Activated CD8-positive, alpha-beta T cell treated with anti-CD3 and anti-CD28 coated beads for 36 hours (primary cell): ENCODE results near the gene OR52L1. TPM values are rescaled to one million over a fixed set of nuclear protein-coding genes. Genes with fewer than 3 reads are reported as not detected.

Source experiments
- ATAC-seq: fragments of 200-7000 bp; cut with Tn5 transposase; one replicate; pipeline ENCODE4 v1.10.0; 2021; ENCODE audit warnings: mild to moderate bottlenecking, moderate library complexity
- CTCF ChIA-PET: fragments of 350-600 bp; sonication (Branson Sonifier 250); formaldehyde crosslinking; loops from one replicate; lab custom pipeline; 2021; ENCODE audit warnings: antibody characterized with exemption; lab: Charles Lee
- POLR2A ChIA-PET: fragments of 350-600 bp; sonication (Branson Sonifier 250); formaldehyde crosslinking; loops from one replicate; lab custom pipeline; 2021; ENCODE audit warnings: antibody characterized with exemption; lab: Charles Lee
- DNase-seq: peaks from one replicate; pipeline ENCODE4 v3.0.0-alpha.2; 2020
- H3K27ac Mint-ChIP-seq: one replicate; pipeline ENCODE4 v1.8.0; 2021; ENCODE audit warnings: mild to moderate bottlenecking, mixed read lengths
- H3K27me3 Mint-ChIP-seq: one replicate; pipeline ENCODE4 v1.8.0; 2021; ENCODE audit warnings: mixed read lengths
- H3K36me3 Mint-ChIP-seq: one replicate; pipeline ENCODE4 v1.8.0; 2021; ENCODE audit warnings: low read depth, mixed read lengths
- H3K4me1 Mint-ChIP-seq: one replicate; pipeline ENCODE4 v1.8.0; 2021; ENCODE audit warnings: low read depth, mixed read lengths
- H3K4me3 Mint-ChIP-seq: one replicate; pipeline ENCODE4 v1.8.0; 2021; ENCODE audit warnings: mild to moderate bottlenecking, moderate library complexity, mixed read lengths
- H3K9me3 Mint-ChIP-seq: one replicate; pipeline ENCODE4 v1.8.0; 2021; ENCODE audit warnings: mixed read lengths
- CTCF ChIP-seq: fragments of 200-600 bp; IDR thresholded peaks from one replicate; pipeline ENCODE4 v1.8.0; 2022; ENCODE audit warnings: antibody characterized with exemption, mild to moderate bottlenecking
- intact Hi-C: fragments of 100-400 bp; cut with micrococcal nuclease; formaldehyde crosslinking; loops from one replicate; pipeline ENCODE4 v1.10.0; 2022
- total RNA-seq, 2 experiments: library from RNA; stranded (reverse); gene quantifications; one replicate each; pipeline ENCODE4 v1.2.3, GENCODE V29; 2021

The OR52L1 gene
- not detected for total RNA-seq

DNA sequence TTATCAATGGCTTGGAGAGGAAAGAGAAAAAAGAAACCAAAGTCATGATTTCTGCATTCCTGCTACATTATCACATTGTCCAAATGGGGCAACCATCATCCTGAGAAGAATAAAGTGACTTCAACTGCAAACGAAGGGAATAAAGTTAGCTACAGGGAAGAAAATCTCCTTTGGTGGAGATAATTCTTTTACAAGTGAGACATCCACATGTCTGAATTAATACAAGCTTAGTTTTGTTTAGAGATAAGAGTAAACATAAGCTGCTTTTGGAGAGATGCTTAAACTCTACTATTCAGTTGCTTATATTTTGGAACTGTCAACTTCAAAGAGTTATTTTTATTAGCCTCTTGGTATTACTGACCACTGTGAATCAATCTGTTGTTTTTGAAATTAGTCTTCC lies at the start of gene OR52L1:
Gene OR52L1 (minus strand): TSS at position 101 of the 400 bp plus-strand sequence. CDS start 55 bp downstream, at position 46.
- Mint-ChIP-seq H3K4me1 (no peaks in the 10 kb centered on the region), H3K27me3 (peaks cover 15% of the 10 kb centered on the region), H3K9me3 (no peaks in the 10 kb centered on the region), H3K36me3 (no peaks in the 10 kb centered on the region), H3K27ac (no peak within 1 kb of the TSS), H3K4me3 (no peak within 1 kb of the TSS)
- TF ChIP-seq CTCF: no peak
- CTCF ChIA-PET: no interaction called here
- ATAC-seq (no peak), DNase-seq (no peak)
- intact Hi-C loops: no loop called here
- POLR2A ChIA-PET: no interaction called here

DNA sequence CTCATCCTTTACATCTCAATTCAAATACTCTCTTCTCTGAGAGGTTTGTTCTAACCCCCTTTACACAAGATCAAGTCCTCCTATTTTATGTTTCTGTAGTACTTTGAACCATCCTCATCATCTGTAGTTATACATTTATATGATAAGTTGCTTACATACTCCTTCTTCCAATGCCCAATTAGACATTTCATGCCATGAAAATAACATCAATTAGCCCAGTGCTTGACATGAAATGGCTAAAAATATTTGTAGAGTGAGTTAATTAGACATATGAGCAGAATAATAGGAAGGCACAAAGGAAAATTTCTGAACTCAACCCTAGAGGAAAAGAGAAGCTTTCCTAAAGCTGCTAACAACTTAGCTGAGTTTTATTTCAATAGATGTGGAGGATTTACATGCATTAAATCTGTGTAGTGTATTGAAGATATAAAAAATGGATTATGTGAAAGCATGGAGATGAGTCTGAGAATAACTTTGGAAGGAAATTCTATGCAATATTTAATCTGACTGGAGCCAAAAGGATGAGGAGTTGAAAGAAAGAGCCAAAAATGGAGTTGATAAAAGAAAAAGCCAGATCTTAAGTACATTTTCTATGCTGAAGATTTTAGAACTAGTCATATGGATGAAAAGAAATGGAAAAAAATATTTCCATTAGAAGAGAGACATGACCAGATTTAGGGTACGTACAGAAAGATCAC lies 44.1 kb upstream of the OR52L1 start, which contains the start of gene OR56A1:
Gene OR56A1 (minus strand): TSS at position 51 of the 698 bp plus-strand sequence. CDS start 3,066 bp downstream, outside the sequence.
- ChIA-PET CTCF (no interaction called here), POLR2A (no interaction called here)
- H3K9me3 Mint-ChIP-seq: no peaks in the 10 kb centered on the region
- no peak within 1 kb of the TSS for H3K4me3 Mint-ChIP-seq
- H3K27me3 Mint-ChIP-seq: peaks cover 12% of the 10 kb centered on the region
- no peak for ATAC-seq
- no peak for TF ChIP-seq CTCF
- H3K4me1 Mint-ChIP-seq: no peaks in the 10 kb centered on the region
- H3K36me3 Mint-ChIP-seq: no peaks in the 10 kb centered on the region
- no peak within 1 kb of the TSS for H3K27ac Mint-ChIP-seq
- intact Hi-C loops: no loop called here
- no peak for DNase-seq

GRCh38 chr11:6027501-6027900 lies 40.7 kb upstream of the OR52L1 start:
- POLR2A ChIA-PET: no interaction called here
- no peak for TF ChIP-seq CTCF
- H3K27me3 Mint-ChIP-seq: peaks cover 23% of the 10 kb centered on the region
- CTCF ChIA-PET: interaction anchor here (1.4 kb wide), 1 partner anchor 326 kb away, joined by 4 read pairs; no protein-coding TSS in a partner anchor
- no peak for ATAC-seq
- no peaks in the 10 kb centered on the region for H3K4me1 Mint-ChIP-seq
- DNase-seq: no peak
- no peaks in the 10 kb centered on the region for H3K9me3 Mint-ChIP-seq
- H3K4me3 Mint-ChIP-seq: no peak overlapping the region
- H3K27ac Mint-ChIP-seq: no peak overlapping the region
- no peaks in the 10 kb centered on the region for H3K36me3 Mint-ChIP-seq
- intact Hi-C loops: loop anchor here (10.0 kb wide), 1 partner anchor 337 kb away; no protein-coding TSS in a partner anchor

DNA sequence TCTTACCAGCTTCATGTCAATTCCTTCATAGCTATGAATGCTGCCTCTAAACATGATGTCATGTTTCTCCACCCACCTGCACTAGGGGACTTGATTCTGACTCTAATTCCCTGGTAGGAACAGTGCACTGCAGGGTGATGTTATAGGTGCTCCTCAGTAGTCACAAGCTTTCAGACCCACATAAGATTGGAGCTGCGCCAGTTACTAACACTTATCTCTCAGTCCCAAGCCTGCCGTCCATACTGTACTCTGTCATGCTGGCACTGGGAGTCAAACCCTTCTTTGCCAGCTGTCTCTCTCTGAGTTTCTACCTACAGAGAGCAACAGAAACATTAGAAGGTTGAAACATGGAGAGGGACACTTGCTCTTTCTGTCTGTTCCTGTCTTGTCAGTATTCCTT lies 38.3 kb upstream of the OR52L1 start:
- Mint-ChIP-seq H3K9me3 (no peaks in the 10 kb centered on the region), H3K4me1 (no peaks in the 10 kb centered on the region), H3K4me3 (no peak overlapping the region), H3K36me3 (no peaks in the 10 kb centered on the region), H3K27ac (no peak overlapping the region), H3K27me3 (peaks cover 24% of the 10 kb centered on the region)
- DNase-seq: no peak
- CTCF ChIA-PET: interaction anchor here (1.1 kb wide), 1 partner anchor 329 kb away, joined by 3 read pairs; no protein-coding TSS in a partner anchor
- no peak for ATAC-seq
- POLR2A ChIA-PET: no interaction called here
- TF ChIP-seq CTCF: no peak
- intact Hi-C loops: loop anchor here (10.0 kb wide), 1 partner anchor 340 kb away; no protein-coding TSS in a partner anchor

- peak; percentile 44 for TF ChIP-seq CTCF
- H3K36me3 Mint-ChIP-seq: no peaks in the 10 kb centered on the region
- intact Hi-C loops: loop anchor here (5.0 to 10.0 kb wide), 2 partner anchors 294 to 342 kb away; no protein-coding TSS in a partner anchor
- peak; percentile 5 for DNase-seq
- no peaks in the 10 kb centered on the region for H3K9me3 Mint-ChIP-seq
- no peak overlapping the region for H3K4me3 Mint-ChIP-seq
- H3K27ac Mint-ChIP-seq: no peak overlapping the region
- peaks cover 27% of the 10 kb centered on the region for H3K27me3 Mint-ChIP-seq
- no peaks in the 10 kb centered on the region for H3K4me1 Mint-ChIP-seq
- CTCF ChIA-PET: interaction anchor here (0.6 to 1.8 kb wide), 10 partner anchors 13 to 340 kb away, joined by 3 to 12 read pairs (median 4); no protein-coding TSS in a partner anchor
- POLR2A ChIA-PET: no interaction called here
- peak; percentile 49 for ATAC-seq
These were observed 36.2 kb upstream of the OR52L1 start for GRCh38 chr11:6022956-6023355.
